GM21390 (cell line): ENCODE results near the gene LDLRAD4.

Source experiments
- ATAC-seq: cut with Tn5 transposase; IDR thresholded peaks from one replicate; pipeline ENCODE4 v1.9.1; 2021; ENCODE audit not compliant: unreplicated experiment

LDLRAD4 gene

GRCh38 chr18:13454363-13455150, 236.0 kb downstream of the LDLRAD4 start:
- no peak for ATAC-seq

- no peak for ATAC-seq
Measured at GRCh38 chr18:13455471-13455870, 236.9 kb downstream of the LDLRAD4 start.

GRCh38 chr18:13455960-13456481, 237.5 kb downstream of the LDLRAD4 start:
- no peak for ATAC-seq

- no peak for ATAC-seq
Measured at GRCh38 chr18:13456736-13457271, 238.2 kb downstream of the LDLRAD4 start.

GRCh38 chr18:13457327-13457726, 238.8 kb downstream of the LDLRAD4 start:
- no peak for ATAC-seq

GRCh38 chr18:13460946-13461345, 242.4 kb downstream of the LDLRAD4 start:
- ATAC-seq = no peak

- ATAC-seq = no peak
Measured at GRCh38 chr18:13461469-13461868, 242.9 kb downstream of the LDLRAD4 start.

GRCh38 chr18:13461936-13462335, 243.4 kb downstream of the LDLRAD4 start:
- no peak for ATAC-seq

- no peak for ATAC-seq
Measured at GRCh38 chr18:13462686-13463085, 244.1 kb downstream of the LDLRAD4 start.

GRCh38 chr18:13463526-13464210, 245.1 kb downstream of the LDLRAD4 start:
- no peak for ATAC-seq

GRCh38 chr18:13464432-13465123, 246.0 kb downstream of the LDLRAD4 start:
- ATAC-seq = peak; percentile 95

- peak; percentile 23 for ATAC-seq
Measured at GRCh38 chr18:13465124-13465446, 246.5 kb downstream of the LDLRAD4 start.

- ATAC-seq = no peak
Measured at GRCh38 chr18:13465476-13465875, 246.9 kb downstream of the LDLRAD4 start.

- no peak for ATAC-seq
Measured at GRCh38 chr18:13470516-13471197, 252.1 kb downstream of the LDLRAD4 start.

GRCh38 chr18:13471198-13471845, 252.8 kb downstream of the LDLRAD4 start:
- ATAC-seq = no peak

GRCh38 chr18:13471971-13472628, 253.5 kb downstream of the LDLRAD4 start:
- ATAC-seq = no peak

- no peak for ATAC-seq
Measured at GRCh38 chr18:13473751-13474150, 255.2 kb downstream of the LDLRAD4 start.

GRCh38 chr18:13474336-13474735, 255.8 kb downstream of the LDLRAD4 start:
- ATAC-seq = no peak

GRCh38 chr18:13474907-13475545, 256.5 kb downstream of the LDLRAD4 start:
- no peak for ATAC-seq
